GM21390 (cell line): Measurements from ENCODE around the gene ZNF107.

Experiments used
- ATAC-seq: cut with Tn5 transposase; IDR thresholded peaks from one replicate; pipeline ENCODE4 v1.9.1; 2021; ENCODE audit not compliant: unreplicated experiment

ZNF107 gene

GRCh38 chr7:64665980-64666662 lies at the start of gene ZNF107:
Gene ZNF107, plus strand, starts transcription at chr7:64666133. Its CDS starts 150 bp downstream, at chr7:64666283.
- ATAC-seq = peak; percentile 96

- ATAC-seq = no peak
Observed at GRCh38 chr7:64618785-64619456, 47.0 kb upstream of the ZNF107 start.

DNA sequence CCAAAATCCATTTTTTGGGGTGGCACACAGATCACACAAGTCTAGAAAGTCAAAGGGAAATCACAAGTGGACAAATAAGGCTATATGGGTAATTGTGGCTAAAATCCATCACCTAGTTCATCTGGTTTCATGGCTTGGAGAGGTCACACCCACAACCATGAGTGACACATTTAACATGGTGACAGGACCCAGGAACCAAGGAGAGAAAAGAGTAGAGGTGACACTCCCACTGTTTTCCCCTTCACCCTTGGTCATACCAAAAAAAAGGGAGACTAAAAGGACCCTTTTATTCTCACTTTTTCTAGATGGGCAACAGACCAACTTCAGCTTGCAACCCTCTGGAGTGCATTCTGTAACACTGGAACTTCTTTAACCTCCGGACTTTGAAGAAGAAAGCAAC lies 46.2 kb upstream of the ZNF107 start:
- ATAC-seq = no peak

DNA sequence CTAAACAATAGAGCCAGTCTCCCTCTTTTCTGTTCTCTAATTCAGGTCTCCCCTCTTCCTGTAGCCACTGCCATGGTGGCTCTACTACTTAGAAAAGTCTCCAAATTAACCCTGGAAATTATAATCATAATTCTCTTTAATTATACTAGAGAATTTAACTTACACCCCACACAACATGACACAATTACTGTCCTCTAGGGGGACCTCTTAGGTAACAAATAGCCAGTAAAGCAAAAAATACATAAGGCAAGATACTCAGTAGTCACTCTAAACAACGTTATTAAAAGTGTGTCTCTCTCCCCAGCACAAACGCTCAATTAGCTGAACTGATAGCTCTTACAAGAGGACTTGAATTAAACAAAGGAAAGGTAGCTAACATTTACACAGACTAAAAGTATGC lies 44.3 kb upstream of the ZNF107 start:
- no peak for ATAC-seq

DNA sequence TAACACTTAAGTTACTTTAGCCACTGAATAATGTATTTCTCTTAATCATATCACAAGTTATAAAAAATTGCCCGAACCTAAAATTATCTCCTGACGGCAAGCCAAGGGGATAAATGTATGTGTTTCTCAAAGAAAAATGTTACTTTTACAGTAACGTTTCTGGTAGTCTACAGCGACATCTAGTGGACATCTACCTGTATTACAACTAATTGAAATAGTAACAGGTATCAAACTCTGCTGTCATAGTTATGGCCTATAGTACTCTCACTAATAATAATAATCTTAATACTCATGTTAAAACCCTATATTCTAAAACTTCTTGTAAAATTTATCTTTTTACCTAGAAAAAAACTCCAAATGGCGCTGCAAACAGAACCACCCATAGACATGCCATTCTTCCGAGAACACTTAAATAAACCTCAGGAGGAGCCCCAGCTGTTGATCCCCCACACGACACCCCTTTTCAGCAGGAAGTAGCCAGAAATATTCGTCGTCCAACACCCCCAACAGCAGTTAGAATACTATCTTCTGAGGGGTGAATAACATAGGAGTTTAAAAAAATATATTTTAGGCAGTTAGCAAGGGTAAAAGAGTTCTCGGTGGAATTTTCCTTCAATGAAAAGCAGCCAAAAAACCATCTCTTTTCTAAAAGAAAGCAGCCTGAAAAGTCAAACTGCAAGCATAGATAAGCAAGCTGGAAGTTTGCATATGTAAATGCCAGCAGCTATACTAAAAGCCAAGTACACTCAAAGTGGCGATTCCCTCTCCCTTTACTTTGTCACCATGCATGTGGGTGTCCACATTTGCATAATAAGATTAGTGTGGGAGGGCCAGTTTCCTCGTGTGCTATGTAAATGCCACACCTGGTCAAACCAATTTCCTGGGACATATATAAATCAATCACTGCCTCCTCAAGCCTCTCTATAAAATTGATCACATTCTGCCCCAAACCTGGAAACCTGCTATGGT lies 40.5 kb upstream of the ZNF107 start:
- ATAC-seq = no peak

DNA sequence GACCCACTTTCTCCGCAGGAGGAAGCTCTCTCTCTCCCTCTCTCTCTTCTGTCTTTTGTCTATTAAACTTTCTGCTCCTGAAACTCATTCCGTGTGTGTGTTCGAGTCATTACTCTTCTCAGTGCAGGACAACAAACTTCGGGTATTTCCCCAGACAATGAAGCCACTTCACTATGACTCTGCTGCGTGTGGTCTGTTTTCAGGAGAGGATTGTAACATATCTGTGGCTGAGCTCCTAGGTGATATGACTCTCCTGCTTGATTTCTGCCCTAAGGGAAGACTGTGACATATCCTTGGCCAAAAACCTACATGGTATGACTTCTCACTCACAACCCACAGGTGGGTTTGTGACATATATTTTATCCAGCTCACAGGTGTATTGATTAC lies 39.9 kb upstream of the ZNF107 start:
- no peak for ATAC-seq

DNA sequence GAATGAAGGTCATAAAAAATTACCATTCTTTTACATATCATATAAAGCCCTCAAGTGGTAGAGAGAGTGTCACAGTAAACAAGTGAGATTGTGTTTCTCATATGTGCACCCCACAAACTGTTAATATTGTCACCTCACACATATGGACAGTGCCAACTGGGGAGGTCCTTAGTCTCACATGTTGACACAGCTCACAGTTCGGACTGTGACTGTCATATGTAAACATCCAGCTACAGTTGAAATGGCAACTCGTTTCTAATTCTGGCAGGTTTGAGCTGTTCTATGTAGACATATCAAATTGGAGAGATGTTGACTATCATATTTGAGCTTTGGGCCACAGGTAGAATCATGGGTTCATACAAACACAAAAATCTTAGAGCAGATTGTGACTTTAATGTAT lies 39.4 kb upstream of the ZNF107 start:
- ATAC-seq = no peak

- no peak for ATAC-seq
Observed at GRCh38 chr7:64628192-64628591, 37.7 kb upstream of the ZNF107 start.

GRCh38 chr7:64628721-64629120 lies 37.2 kb upstream of the ZNF107 start:
- ATAC-seq = no peak

DNA sequence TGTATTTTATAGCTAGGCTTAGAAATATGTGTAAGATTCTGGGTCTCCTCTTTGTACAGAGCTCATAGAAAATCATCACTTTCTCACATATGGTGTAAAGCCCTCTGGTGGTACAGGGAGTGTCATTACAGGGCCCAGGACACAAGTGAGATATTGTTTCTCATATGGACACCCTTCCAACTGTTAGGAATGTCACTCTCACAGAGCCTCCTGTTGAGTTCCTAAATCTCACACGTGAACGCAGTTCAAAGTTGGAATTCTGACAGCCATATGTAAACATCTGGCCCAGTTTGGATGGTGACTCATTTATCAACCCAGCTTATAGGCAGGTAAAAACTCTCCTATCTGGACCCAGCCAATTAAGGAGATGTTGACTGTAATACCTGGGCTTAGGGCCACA lies 35.4 kb upstream of the ZNF107 start:
- ATAC-seq = no peak

GRCh38 chr7:64632029-64632428 lies 33.9 kb upstream of the ZNF107 start:
- no peak for ATAC-seq

DNA sequence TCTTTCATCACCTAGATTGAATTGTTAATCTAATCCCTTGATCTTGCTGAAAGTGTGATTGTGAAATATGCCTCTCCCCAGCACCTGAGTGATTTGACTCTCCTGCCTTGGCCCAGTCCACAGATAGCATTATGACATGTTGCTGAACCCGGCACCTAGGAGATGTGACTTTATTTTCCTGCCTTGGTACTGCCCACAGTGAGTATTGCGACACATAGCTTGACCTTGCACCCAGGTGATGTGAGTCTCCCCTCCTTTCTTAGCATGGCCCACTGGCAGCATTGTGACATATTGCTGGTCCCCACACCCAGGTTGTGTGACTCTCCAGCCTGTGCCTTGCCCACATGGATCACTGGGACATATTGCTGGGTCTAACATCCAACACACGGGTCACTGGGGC lies 32.5 kb upstream of the ZNF107 start:
- ATAC-seq = no peak

GRCh38 chr7:64634406-64635062 lies 31.4 kb upstream of the ZNF107 start:
- ATAC-seq = no peak

DNA sequence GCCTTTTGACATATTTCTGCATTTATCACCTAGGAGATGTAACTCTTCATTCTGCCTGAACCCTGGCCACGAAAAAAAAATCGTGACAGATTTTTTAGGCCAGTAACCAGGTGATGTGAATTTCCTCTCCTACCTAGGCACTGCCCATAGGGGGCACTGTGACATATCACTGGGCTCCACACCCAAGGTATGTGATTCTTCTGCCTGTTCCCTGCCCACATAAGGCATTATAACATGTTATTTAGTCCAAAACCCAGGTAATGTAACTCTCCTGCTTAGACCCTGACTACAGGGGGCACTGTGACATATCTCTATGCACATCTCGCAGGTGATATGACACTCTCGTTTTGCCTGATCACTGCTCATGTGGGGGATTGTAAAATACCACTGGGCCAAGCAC lies 29.5 kb upstream of the ZNF107 start:
- no peak for ATAC-seq

- no peak for ATAC-seq
Observed at GRCh38 chr7:64637521-64638445, 28.1 kb upstream of the ZNF107 start.

DNA sequence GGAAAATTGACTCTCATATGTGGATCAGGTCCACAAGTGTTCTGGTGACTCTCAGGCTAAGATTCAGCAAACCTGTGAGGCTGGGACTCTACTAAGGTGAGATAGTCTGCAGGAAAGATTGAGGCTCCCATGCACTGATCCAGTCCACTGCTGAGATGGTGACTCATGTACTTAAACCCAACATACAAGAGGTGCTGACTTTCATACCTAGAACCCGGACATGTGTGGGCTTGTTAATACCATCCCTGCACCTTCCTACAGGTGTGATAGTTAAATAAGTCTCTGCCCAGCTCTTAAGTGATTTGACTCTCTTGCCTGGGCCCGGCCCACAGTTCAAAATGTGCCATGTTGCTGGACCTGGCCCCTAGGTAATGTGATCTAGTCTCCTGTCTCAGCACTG lies 27.1 kb upstream of the ZNF107 start:
- ATAC-seq = no peak

GRCh38 chr7:64639267-64640001 lies 26.5 kb upstream of the ZNF107 start:
- no peak for ATAC-seq

GRCh38 chr7:64640504-64640903 lies 25.4 kb upstream of the ZNF107 start:
- no peak for ATAC-seq

DNA sequence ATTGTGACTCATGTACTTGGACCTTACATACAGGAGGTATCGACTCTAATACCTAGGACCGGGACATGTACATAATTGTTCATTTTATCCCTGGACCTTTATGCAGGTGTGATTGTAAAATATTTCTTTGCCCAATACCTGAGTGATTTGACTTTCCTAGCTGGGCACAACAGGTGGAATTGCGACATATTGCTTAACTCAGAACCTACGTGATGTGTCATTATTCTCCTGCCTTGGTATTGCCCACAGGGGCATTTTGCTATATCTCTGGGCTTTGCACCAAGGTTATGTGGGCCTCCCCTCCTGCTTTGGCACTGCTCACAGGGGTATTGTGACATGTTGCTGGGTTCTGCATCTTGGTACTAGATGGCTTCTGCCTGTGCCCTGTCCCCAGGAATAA lies 23.9 kb upstream of the ZNF107 start:
- ATAC-seq = no peak
